ENCODE results near the gene NATD1.
A peak's percentile ranks its signal among the peaks of the same experiment; 100 is the strongest.

NATD1 gene

GRCh38 chr17:21291357-21291756 is 38.1 kb upstream of the NATD1 start:
- DNase-seq (ENCODE audit: extremely low spot score, insufficient read length, low read depth) (no peak), FAIRE-seq (no peak)

GRCh38 chr17:21289902-21290571 is 36.8 kb upstream of the NATD1 start:
- FAIRE-seq (no peak), DNase-seq (ENCODE audit: extremely low spot score, insufficient read length, low read depth) (no peak)

- DNase-seq (ENCODE audit: extremely low spot score, insufficient read length, low read depth) = no peak
- no peak for FAIRE-seq
Measured at GRCh38 chr17:21289175-21289901, 36.1 kb upstream of the NATD1 start.

GRCh38 chr17:21288571-21289017 is 35.4 kb upstream of the NATD1 start:
- DNase-seq (ENCODE audit: extremely low spot score, insufficient read length, low read depth) (no peak), FAIRE-seq (no peak)

- FAIRE-seq (peak; percentile 97), DNase-seq (ENCODE audit: extremely low spot score, insufficient read length, low read depth) (no peak)
Measured at GRCh38 chr17:21287703-21288449, 34.7 kb upstream of the NATD1 start.

- no peak for FAIRE-seq
- no peak for DNase-seq (ENCODE audit: extremely low spot score, insufficient read length, low read depth)
Measured at GRCh38 chr17:21286909-21287702, 33.9 kb upstream of the NATD1 start.

GRCh38 chr17:21286066-21286770 is 33.0 kb upstream of the NATD1 start:
- no peak for DNase-seq (ENCODE audit: extremely low spot score, insufficient read length, low read depth)
- peak; percentile 53 for FAIRE-seq

GRCh38 chr17:21285164-21286065 is 32.2 kb upstream of the NATD1 start:
- peak; percentile 61 for FAIRE-seq
- DNase-seq (ENCODE audit: extremely low spot score, insufficient read length, low read depth) = no peak

- peak; percentile 88 for DNase-seq (ENCODE audit: extremely low spot score, insufficient read length, low read depth)
- FAIRE-seq = peak; percentile 99
Measured at GRCh38 chr17:21284319-21285163, 31.3 kb upstream of the NATD1 start, which contains the start of gene MAP2K3. MAP2K3 (plus strand) TSS chr17:21284711; CDS start chr17:21284921, 210 bp downstream.

GRCh38 chr17:21283482-21284318 is 30.5 kb upstream of the NATD1 start:
- no peak for FAIRE-seq
- DNase-seq (ENCODE audit: extremely low spot score, insufficient read length, low read depth) = no peak

GRCh38 chr17:21282850-21283249 is 29.6 kb upstream of the NATD1 start:
- no peak for FAIRE-seq
- DNase-seq (ENCODE audit: extremely low spot score, insufficient read length, low read depth) = no peak

- DNase-seq (ENCODE audit: extremely low spot score, insufficient read length, low read depth) (no peak), FAIRE-seq (no peak)
Measured at GRCh38 chr17:21282231-21282630, 29.0 kb upstream of the NATD1 start.

GRCh38 chr17:21280081-21280518 is 26.9 kb upstream of the NATD1 start:
- FAIRE-seq (peak; percentile 82), DNase-seq (ENCODE audit: extremely low spot score, insufficient read length, low read depth) (peak; percentile 72)

- DNase-seq (ENCODE audit: extremely low spot score, insufficient read length, low read depth) = no peak
- FAIRE-seq = no peak
Measured at GRCh38 chr17:21279582-21279981, 26.4 kb upstream of the NATD1 start.

- no peak for DNase-seq (ENCODE audit: extremely low spot score, insufficient read length, low read depth)
- no peak for FAIRE-seq
Measured at GRCh38 chr17:21279198-21279535, 26.0 kb upstream of the NATD1 start.

- FAIRE-seq (no peak), DNase-seq (ENCODE audit: extremely low spot score, insufficient read length, low read depth) (no peak)
Measured at GRCh38 chr17:21278450-21279197, 25.4 kb upstream of the NATD1 start.
